HG02759 (cell line): Measurements from ENCODE around the gene NLGN1.

Source experiments
- ATAC-seq: cut with Tn5 transposase; IDR thresholded peaks from one replicate; pipeline ENCODE4 v1.9.1; 2021; ENCODE audit warnings: mild to moderate bottlenecking, moderate library complexity; ENCODE audit not compliant: unreplicated experiment

Gene NLGN1

GRCh38 chr3:174247687-174248152 is 850.2 kb downstream of the NLGN1 start:
- ATAC-seq = no peak

- ATAC-seq = no peak
These were observed 854.1 kb downstream of the NLGN1 start for GRCh38 chr3:174251681-174252080.

GRCh38 chr3:174253196-174253823 is 855.8 kb downstream of the NLGN1 start:
- no peak for ATAC-seq

- ATAC-seq = no peak
These were observed 856.4 kb downstream of the NLGN1 start for GRCh38 chr3:174253940-174254339.

- ATAC-seq = no peak
These were observed 857.9 kb downstream of the NLGN1 start for GRCh38 chr3:174255454-174255853.

- no peak for ATAC-seq
These were observed 868.9 kb downstream of the NLGN1 start for GRCh38 chr3:174266476-174266875.

GRCh38 chr3:174268061-174268460 is 870.5 kb downstream of the NLGN1 start:
- no peak for ATAC-seq

- ATAC-seq = no peak
These were observed 871.0 kb downstream of the NLGN1 start for GRCh38 chr3:174268586-174268985.

- ATAC-seq = no peak
These were observed 873.3 kb downstream of the NLGN1 start for GRCh38 chr3:174270841-174271240.

- ATAC-seq = no peak
These were observed 877.8 kb downstream of the NLGN1 start for GRCh38 chr3:174275336-174275735.

GRCh38 chr3:174276826-174277225 is 879.3 kb downstream of the NLGN1 start:
- ATAC-seq = no peak

- ATAC-seq = no peak
These were observed 880.5 kb downstream of the NLGN1 start for GRCh38 chr3:174278094-174278493.

- no peak for ATAC-seq
These were observed 882.6 kb downstream of the NLGN1 start for GRCh38 chr3:174280186-174280585.

GRCh38 chr3:174285242-174285864 is 887.8 kb downstream of the NLGN1 start:
- ATAC-seq = no peak

- no peak for ATAC-seq
These were observed 890.2 kb downstream of the NLGN1 start for GRCh38 chr3:174287705-174288104.

- no peak for ATAC-seq
These were observed 897.1 kb downstream of the NLGN1 start for GRCh38 chr3:174294616-174295015.

- ATAC-seq = no peak
These were observed 898.0 kb downstream of the NLGN1 start for GRCh38 chr3:174295306-174296092.

- ATAC-seq = no peak
These were observed 905.3 kb downstream of the NLGN1 start for GRCh38 chr3:174302746-174303315.

GRCh38 chr3:174303907-174304560 is 906.5 kb downstream of the NLGN1 start:
- ATAC-seq = no peak

- ATAC-seq = no peak
These were observed 911.2 kb downstream of the NLGN1 start for GRCh38 chr3:174308736-174309135.

- no peak for ATAC-seq
These were observed 913.0 kb downstream of the NLGN1 start for GRCh38 chr3:174310475-174310983.
